Peyer's patch (tissue), 4 donors: ENCODE data around the gene ZNF814.
"Not testable (repeated sequence)": the region's sequence is repeated elsewhere in the genome, so short reads cannot be mapped to it uniquely, and the experiment has no call there.

Experiments used
- POLR2A ChIP-seq, 2 donors: fragments of 450-650 bp; IDR thresholded peaks; one replicate each; pipeline ENCODE4 v1.5.1; 2017; ENCODE audit warnings: antibody characterized with exemption in 2 of 2, mild to moderate bottlenecking in 2 of 2, moderate library complexity in 2 of 2
- TF ChIP-seq, protein P1 (sequence below), 6 experiments: fragments of 450-650 bp in 4 of 6; fragments of 200-600 bp in 2 of 6; sonication (generic) in 1 of 6; IDR thresholded peaks; one replicate each; pipeline ENCODE4 v1.5.1; 2017 to 2019; ENCODE audit warnings: antibody characterized with exemption in 6 of 6, mild to moderate bottlenecking in 3 of 6, moderate library complexity in 1 of 6

GRCh38 chr19:57821501-57821900, 67.3 kb downstream of the ZNF814 start:
- TF ChIP-seq, protein P1, sequence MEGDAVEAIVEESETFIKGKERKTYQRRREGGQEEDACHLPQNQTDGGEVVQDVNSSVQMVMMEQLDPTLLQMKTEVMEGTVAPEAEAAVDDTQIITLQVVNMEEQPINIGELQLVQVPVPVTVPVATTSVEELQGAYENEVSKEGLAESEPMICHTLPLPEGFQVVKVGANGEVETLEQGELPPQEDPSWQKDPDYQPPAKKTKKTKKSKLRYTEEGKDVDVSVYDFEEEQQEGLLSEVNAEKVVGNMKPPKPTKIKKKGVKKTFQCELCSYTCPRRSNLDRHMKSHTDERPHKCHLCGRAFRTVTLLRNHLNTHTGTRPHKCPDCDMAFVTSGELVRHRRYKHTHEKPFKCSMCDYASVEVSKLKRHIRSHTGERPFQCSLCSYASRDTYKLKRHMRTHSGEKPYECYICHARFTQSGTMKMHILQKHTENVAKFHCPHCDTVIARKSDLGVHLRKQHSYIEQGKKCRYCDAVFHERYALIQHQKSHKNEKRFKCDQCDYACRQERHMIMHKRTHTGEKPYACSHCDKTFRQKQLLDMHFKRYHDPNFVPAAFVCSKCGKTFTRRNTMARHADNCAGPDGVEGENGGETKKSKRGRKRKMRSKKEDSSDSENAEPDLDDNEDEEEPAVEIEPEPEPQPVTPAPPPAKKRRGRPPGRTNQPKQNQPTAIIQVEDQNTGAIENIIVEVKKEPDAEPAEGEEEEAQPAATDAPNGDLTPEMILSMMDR (IDR thresholded peaks at IDR 0.05) = not testable (repeated sequence)
- not testable (repeated sequence) for TF ChIP-seq POLR2A (IDR thresholded peaks at IDR 0.05)
